Ovary (tissue), 9 donors: ENCODE measurements around the gene SMCO4. TPM values are rescaled to one million over a fixed set of nuclear protein-coding genes. Genes with fewer than 3 reads are reported as not detected.
"Not testable (repeated sequence)": the region's sequence is repeated elsewhere in the genome, so short reads cannot be mapped to it uniquely, and the experiment has no call there.

Source experiments
- DNase-seq, 5 donors: peaks; one replicate each; pipeline ENCODE4 v3.0.0-alpha.2; 2019 to 2020
- H3K27ac ChIP-seq, 2 donors: fragments of 200-600 bp; one replicate each; pipeline versions ENCODE4 v1.5.1 to v1.8.0; 2019 to 2022
- H3K27me3 ChIP-seq: fragments of 200-600 bp; one replicate; pipeline ENCODE4 v1.8.0; 2022
- H3K36me3 ChIP-seq: fragments of 200-600 bp; sonication (generic); one replicate; pipeline ENCODE4 v1.5.1; 2019
- H3K4me1 ChIP-seq: one replicate; pipeline ENCODE4 v1.8.1; 2013; ENCODE audit warnings: mild to moderate bottlenecking, moderate library complexity; ENCODE audit not compliant: insufficient read depth
- H3K4me3 ChIP-seq: fragments of 200-600 bp; sonication (generic); one replicate; pipeline ENCODE4 v1.5.1; 2017
- H3K9me3 ChIP-seq, 2 donors: fragments of 200-600 bp in 1 of 2; sonication (generic) in 1 of 2; one replicate each; pipeline versions ENCODE4 v1.5.1 to v1.8.1; 2013 to 2019; ENCODE audit warnings: mild to moderate bottlenecking in 1 of 2, moderate library complexity in 1 of 2
- EP300 ChIP-seq: sonication (generic); formaldehyde crosslinking; IDR thresholded peaks from one replicate; pipeline ENCODE4 v1.6.1; 2017; ENCODE audit warnings: antibody characterized with exemption
- POLR2A ChIP-seq: fragments of 450-650 bp; IDR thresholded peaks from one replicate; pipeline ENCODE4 v1.6.1; 2017; ENCODE audit warnings: antibody characterized with exemption, mild to moderate bottlenecking, moderate library complexity
- WGBS, 3 donors: extraction: QIAGEN DNeasy Blood & Tissue Kit in 1 of 3; methylation state at CpG; one replicate each; pipeline versions ENCODE4 v1.1.5 to v1.1.7; 2013 to 2017; 5-methylcytosine and 5-hydroxymethylcytosine counted together
- intact Hi-C, 4 donors: fragments of 100-400 bp; cut with DNase I; formaldehyde crosslinking; loops; one replicate each; pipeline versions ENCODE4 v1.11.0 to v1.15.1; 2022 to 2023
- polyA plus RNA-seq, 2 donors: library from polyadenylated mRNA; stranded (reverse); fragments of 200-250 nt in 1 of 2; fragments of 350-450 nt in 1 of 2; fragmentation: Illumina TruSeq in 1 of 2; extraction: RNeasy Lipid Tissue Mini Kit (QIAGEN cat#74804) in 1 of 2; gene quantifications; one replicate each; pipeline ENCODE4 v1.2.3, GENCODE V29; 2013 to 2014
- total RNA-seq, 7 donors: library from RNA; depleted of rRNA in 2 of 7; stranded (reverse); fragments of >200 nt in 2 of 7; fragmentation: NEBNext Ultra II Directional in 3 of 7; extraction: Animal tissue kit (Norgen Biotek cat#: 25700) in 3 of 7; gene quantifications; one replicate each; pipeline versions ENCODE4 v1.1.0 to v1.2.4, GENCODE V29; 2016 to 2023
- TF ChIP-seq, protein P1 (sequence below), 3 donors: fragments of 450-650 bp in 2 of 3; fragments of 200-600 bp in 1 of 3; IDR thresholded peaks; one replicate each; pipeline versions ENCODE4 v1.5.1 to v1.8.0; 2016 to 2022; ENCODE audit warnings: antibody characterized with exemption in 3 of 3, mild to moderate bottlenecking in 1 of 3
- donor health status: DM: no; HTN: no; CAD: no; lungs with moderate emphysema.
- donor health status: DM: no; HTN: no; CAD: no.
- donor health status: Bipolar disorder and iron deficiency.
- donor health status: DM: yes; HTN: yes; CAD: no.
- donor health status: DM: no; HTN: no; CAD: no.
- donor health status: DM: yes; HTN: yes; CAD: no.

The SMCO4 gene
- total and polyA plus RNA-seq, 9 donors, result 10.8 to 52.7 (median 20.2) TPM

- intact Hi-C loops, result no loop called here
- Histone ChIP-seq H3K4me3 (no peak overlapping the region), H3K27me3 (no peaks in the 10 kb centered on the region), H3K36me3 (no peaks in the 10 kb centered on the region), H3K9me3 (no peaks in the 10 kb centered on the region), H3K4me1 (no peaks in the 10 kb centered on the region), H3K27ac (no peak overlapping the region)
- WGBS, 3 donors, result 90 to 98% (median 94%) methylated on average over 4 of the region's 4 CpGs
- no peak for DNase-seq
- TF ChIP-seq POLR2A (no peak), EP300 (no peak)
- TF ChIP-seq, protein P1, sequence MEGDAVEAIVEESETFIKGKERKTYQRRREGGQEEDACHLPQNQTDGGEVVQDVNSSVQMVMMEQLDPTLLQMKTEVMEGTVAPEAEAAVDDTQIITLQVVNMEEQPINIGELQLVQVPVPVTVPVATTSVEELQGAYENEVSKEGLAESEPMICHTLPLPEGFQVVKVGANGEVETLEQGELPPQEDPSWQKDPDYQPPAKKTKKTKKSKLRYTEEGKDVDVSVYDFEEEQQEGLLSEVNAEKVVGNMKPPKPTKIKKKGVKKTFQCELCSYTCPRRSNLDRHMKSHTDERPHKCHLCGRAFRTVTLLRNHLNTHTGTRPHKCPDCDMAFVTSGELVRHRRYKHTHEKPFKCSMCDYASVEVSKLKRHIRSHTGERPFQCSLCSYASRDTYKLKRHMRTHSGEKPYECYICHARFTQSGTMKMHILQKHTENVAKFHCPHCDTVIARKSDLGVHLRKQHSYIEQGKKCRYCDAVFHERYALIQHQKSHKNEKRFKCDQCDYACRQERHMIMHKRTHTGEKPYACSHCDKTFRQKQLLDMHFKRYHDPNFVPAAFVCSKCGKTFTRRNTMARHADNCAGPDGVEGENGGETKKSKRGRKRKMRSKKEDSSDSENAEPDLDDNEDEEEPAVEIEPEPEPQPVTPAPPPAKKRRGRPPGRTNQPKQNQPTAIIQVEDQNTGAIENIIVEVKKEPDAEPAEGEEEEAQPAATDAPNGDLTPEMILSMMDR (IDR thresholded peaks at IDR 0.05), result no peak
Measured at GRCh38 chr11:93467054-93467453, 76.1 kb downstream of the SMCO4 start.

- Histone ChIP-seq H3K9me3 (no peaks in the 10 kb centered on the region), H3K4me3 (no peak overlapping the region)
- intact Hi-C loops, result no loop called here
Measured at GRCh38 chr11:93464927-93465540, 78.2 kb downstream of the SMCO4 start.

DNA sequence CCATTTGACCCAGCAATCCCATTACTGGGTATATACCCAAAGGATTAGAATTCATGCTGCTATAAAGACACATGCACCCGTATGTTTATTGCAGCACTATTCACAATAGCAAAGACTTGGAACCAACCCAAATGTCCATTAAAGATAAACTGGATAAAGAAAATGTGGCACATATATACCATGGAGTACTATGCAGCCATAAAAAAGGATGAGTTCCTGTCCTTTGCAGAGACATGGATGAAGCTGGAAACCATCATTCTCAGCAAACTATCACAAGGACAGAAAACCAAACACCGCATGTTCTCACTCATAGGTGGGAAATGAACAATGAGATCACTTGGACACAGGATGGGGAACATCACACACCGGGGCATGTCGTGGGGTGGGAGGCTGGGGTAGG lies 79.5 kb downstream of the SMCO4 start:
- H3K36me3 ChIP-seq, H3K4me3 ChIP-seq, H3K4me1 ChIP-seq, H3K27ac ChIP-seq, intact Hi-C loops, DNase-seq, H3K9me3 ChIP-seq, H3K27me3 ChIP-seq: not testable (repeated sequence)
- 91 to 95% (median 94%) methylated on average over 4 of the region's 4 CpGs for WGBS, 3 donors

More at GRCh38 chr11:93464927-93465540, 78.2 kb downstream of the SMCO4 start:
- Histone ChIP-seq H3K27ac (no peak overlapping the region), H3K4me1 (no peaks in the 10 kb centered on the region), H3K27me3 (no peaks in the 10 kb centered on the region), H3K36me3 (no peaks in the 10 kb centered on the region)
- TF ChIP-seq POLR2A, result no peak
- TF ChIP-seq, protein P1 (IDR thresholded peaks at IDR 0.05), result no peak
- no peak for TF ChIP-seq EP300
- 54 to 66% (median 59%) methylated on average over 3 of the region's 3 CpGs for WGBS, 3 donors
- no peak for DNase-seq

DNA sequence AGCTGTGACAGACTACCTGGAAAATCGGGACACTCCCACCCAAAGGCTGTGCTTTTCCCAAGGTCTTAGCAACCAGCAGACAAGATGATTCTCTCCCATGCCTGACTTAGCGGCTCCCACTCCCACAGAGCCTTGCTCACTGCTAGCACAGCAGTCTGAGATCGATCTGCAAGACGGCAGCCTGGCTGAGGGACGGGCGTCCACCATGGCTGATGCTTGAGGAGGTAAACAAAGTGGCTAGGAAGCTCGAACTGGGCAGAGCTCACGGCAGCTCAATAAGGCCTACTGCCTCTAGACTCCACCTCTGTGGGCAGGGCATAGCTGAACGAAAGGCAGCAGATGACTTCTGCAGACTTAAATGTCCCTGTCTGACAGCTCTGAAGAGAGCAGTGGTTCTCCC lies 84.9 kb downstream of the SMCO4 start:
- H3K27me3 ChIP-seq, result no peaks in the 10 kb centered on the region
- H3K4me1 ChIP-seq, result no peaks in the 10 kb centered on the region
- no peak overlapping the region for H3K4me3 ChIP-seq
- TF ChIP-seq POLR2A, result no peak
- TF ChIP-seq EP300, result no peak
- TF ChIP-seq, protein P1 (IDR thresholded peaks at IDR 0.05), result no peak
- no peaks in the 10 kb centered on the region for H3K36me3 ChIP-seq
- no peaks in the 10 kb centered on the region for H3K9me3 ChIP-seq
- intact Hi-C loops, result no loop called here
- no peak for DNase-seq
- 84 to 98% (median 91%) methylated on average over 9 of the region's 9 CpGs for WGBS, 3 donors
- no peak overlapping the region for H3K27ac ChIP-seq

DNA sequence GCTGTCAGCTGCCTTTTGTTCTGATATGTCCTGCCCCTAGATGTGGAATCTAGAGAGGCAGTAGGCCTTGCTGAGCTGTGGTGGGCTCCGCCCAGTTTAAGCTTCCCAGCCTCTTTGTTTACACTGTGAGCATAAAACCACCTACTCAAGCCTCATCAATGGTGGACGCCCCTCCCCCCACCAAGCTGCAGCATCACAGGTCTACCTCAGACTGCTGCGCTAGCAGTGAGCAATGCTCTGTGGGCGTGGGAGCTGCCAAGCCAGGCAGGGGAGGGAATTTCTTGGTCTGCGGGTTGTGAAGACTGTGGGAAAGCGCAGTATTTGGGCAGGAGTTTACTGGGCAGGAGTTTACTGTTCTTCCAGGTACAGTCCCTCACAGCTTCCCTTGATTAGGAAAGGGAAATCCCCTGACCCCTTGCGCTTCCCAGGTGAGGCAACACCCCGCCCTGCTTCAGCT lies 98.5 kb downstream of the SMCO4 start:
- H3K27me3 ChIP-seq, result no peaks in the 10 kb centered on the region
- peak in 1 of 5 donors; percentile 11 for DNase-seq
- no peaks in the 10 kb centered on the region for H3K9me3 ChIP-seq
- H3K27ac ChIP-seq, result no peak overlapping the region
- H3K4me3 ChIP-seq, result no peak overlapping the region
- TF ChIP-seq, protein P1 (IDR thresholded peaks at IDR 0.05), result no peak
- TF ChIP-seq POLR2A (no peak), EP300 (no peak)
- H3K36me3 ChIP-seq, result no peaks in the 10 kb centered on the region
- whole genome bisulfite sequencing, 3 donors, result 55 to 63% (median 61%) methylated on average over 8 of the region's 8 CpGs
- no peaks in the 10 kb centered on the region for H3K4me1 ChIP-seq
- intact Hi-C loops, result no loop called here

GRCh38 chr11:93443232-93443631 lies 100.0 kb downstream of the SMCO4 start:
- H3K27ac ChIP-seq, H3K36me3 ChIP-seq, intact Hi-C loops, H3K9me3 ChIP-seq, DNase-seq, H3K27me3 ChIP-seq, H3K4me3 ChIP-seq, H3K4me1 ChIP-seq: not testable (repeated sequence)
- WGBS, 3 donors, result 80 to 95% (median 93%) methylated on average over 2 of the region's 2 CpGs
